ENCODE results near the gene RABGAP1L.

GRCh38 chr1:174747613-174748012 is 588.3 kb downstream of the RABGAP1L start:
- no peak for TF ChIP-seq POLR2AphosphoS5 (IDR thresholded peaks at IDR 0.05; ENCODE audit: low read depth, low read length)
- no peak for TF ChIP-seq POLR2A (IDR thresholded peaks at IDR 0.05; ENCODE audit: low read depth, low read length)
- no peak for TF ChIP-seq TAF1 (IDR thresholded peaks at IDR 0.05; ENCODE audit: borderline replicate concordance, low read depth, low read length)

Data from GM12892 (cell line).